ENCODE data around the gene NDOR1.

NDOR1 gene

GRCh38 chr9:137167747-137168572 is 37.5 kb upstream of the NDOR1 start:
- DNase-seq: no peak

GRCh38 chr9:137168573-137168903 is 37.0 kb upstream of the NDOR1 start:
- DNase-seq: no peak

GRCh38 chr9:137168904-137169856 is 36.3 kb upstream of the NDOR1 start:
- peak in 1 of 2 donors; percentile 19 for DNase-seq

- no peak for DNase-seq
Measured at GRCh38 chr9:137169896-137170358, 35.6 kb upstream of the NDOR1 start, which contains the start of gene LRRC26. Gene LRRC26, minus strand, starts transcription at chr9:137170051. Its CDS starts 108 bp downstream, at chr9:137169943.

- no peak for DNase-seq
Measured at GRCh38 chr9:137170486-137171148, 34.9 kb upstream of the NDOR1 start.

- DNase-seq: no peak
Measured at GRCh38 chr9:137171149-137171900, 34.2 kb upstream of the NDOR1 start.

GRCh38 chr9:137172901-137173795 is 32.4 kb upstream of the NDOR1 start:
- no peak for DNase-seq

GRCh38 chr9:137173796-137174664 is 31.5 kb upstream of the NDOR1 start:
- no peak for DNase-seq

- no peak for DNase-seq
Measured at GRCh38 chr9:137174722-137175293, 30.7 kb upstream of the NDOR1 start.

- DNase-seq: no peak
Measured at GRCh38 chr9:137175345-137175961, 30.0 kb upstream of the NDOR1 start.

- DNase-seq: no peak
Measured at GRCh38 chr9:137176302-137177182, 29.0 kb upstream of the NDOR1 start.

GRCh38 chr9:137178201-137178938 is 27.1 kb upstream of the NDOR1 start:
- DNase-seq: no peak

- no peak for DNase-seq
Measured at GRCh38 chr9:137178939-137179630, 26.4 kb upstream of the NDOR1 start.

- no peak for DNase-seq
Measured at GRCh38 chr9:137179761-137180160, 25.7 kb upstream of the NDOR1 start.

- DNase-seq: no peak
Measured at GRCh38 chr9:137180491-137180890, 25.0 kb upstream of the NDOR1 start.

- DNase-seq: no peak
Measured at GRCh38 chr9:137181680-137182079, 23.8 kb upstream of the NDOR1 start.

GRCh38 chr9:137182836-137183235 is 22.7 kb upstream of the NDOR1 start:
- no peak for DNase-seq

Measured in hippocampal formation (tissue), 2 donors.